HG03342 (cell line): ENCODE measurements around the gene DUS3L.

ENCODE experiments used
- ATAC-seq: cut with Tn5 transposase; IDR thresholded peaks from one replicate; pipeline ENCODE4 v1.9.1; 2021; ENCODE audit warnings: mild to moderate bottlenecking, moderate library complexity; ENCODE audit not compliant: unreplicated experiment

The DUS3L gene

GRCh38 chr19:5822181-5822844, 31.4 kb upstream of the DUS3L start:
- ATAC-seq, result no peak

- ATAC-seq, result no peak
These were observed 30.7 kb upstream of the DUS3L start for GRCh38 chr19:5821521-5822180.

GRCh38 chr19:5820785-5821184, 29.8 kb upstream of the DUS3L start:
- ATAC-seq, result no peak

- no peak for ATAC-seq
These were observed 27.6 kb upstream of the DUS3L start for GRCh38 chr19:5818594-5818993.

- ATAC-seq, result no peak
These were observed 26.3 kb upstream of the DUS3L start for GRCh38 chr19:5817218-5817617.

- ATAC-seq, result no peak
These were observed 23.9 kb upstream of the DUS3L start for GRCh38 chr19:5814852-5815246.

- no peak for ATAC-seq
These were observed 23.3 kb upstream of the DUS3L start for GRCh38 chr19:5814123-5814851.

- ATAC-seq, result no peak
These were observed 20.2 kb upstream of the DUS3L start for GRCh38 chr19:5811117-5811516.

- ATAC-seq, result no peak
These were observed 18.5 kb upstream of the DUS3L start for GRCh38 chr19:5809469-5809868.

- ATAC-seq, result no peak
These were observed 18.1 kb upstream of the DUS3L start for GRCh38 chr19:5809053-5809452.

GRCh38 chr19:5808120-5808816, 17.3 kb upstream of the DUS3L start:
- no peak for ATAC-seq

- no peak for ATAC-seq
These were observed 15.9 kb upstream of the DUS3L start for GRCh38 chr19:5806905-5807304.

GRCh38 chr19:5806133-5806489, 15.1 kb upstream of the DUS3L start:
- no peak for ATAC-seq

- ATAC-seq, result no peak
These were observed 14.6 kb upstream of the DUS3L start for GRCh38 chr19:5805462-5806132.

GRCh38 chr19:5804516-5805461, 13.8 kb upstream of the DUS3L start, which contains the start of gene NRTN:
Gene NRTN (plus strand): TSS chr19:5805067. CDS start chr19:5824166, 19,099 bp downstream.
- no peak for ATAC-seq

- ATAC-seq, result peak; percentile 74
These were observed 13.0 kb upstream of the DUS3L start for GRCh38 chr19:5803752-5804515.

- no peak for ATAC-seq
These were observed 12.4 kb upstream of the DUS3L start for GRCh38 chr19:5803441-5803751.

- ATAC-seq, result no peak
These were observed 11.0 kb upstream of the DUS3L start for GRCh38 chr19:5801796-5802619.
